NCI-H2171 treated with DMSO at 0.1 percent for 48 hours (cell line): ENCODE measurements around the gene UGT1A4.
"Not testable (repeated sequence)": the region's sequence is repeated elsewhere in the genome, so short reads cannot be mapped to it uniquely, and the experiment has no call there.

ENCODE experiments used
- DNase-seq: peaks from one replicate; lab custom pipeline; 2025; lab: John Stamatoyannopoulos, UW

UGT1A4 gene

DNA sequence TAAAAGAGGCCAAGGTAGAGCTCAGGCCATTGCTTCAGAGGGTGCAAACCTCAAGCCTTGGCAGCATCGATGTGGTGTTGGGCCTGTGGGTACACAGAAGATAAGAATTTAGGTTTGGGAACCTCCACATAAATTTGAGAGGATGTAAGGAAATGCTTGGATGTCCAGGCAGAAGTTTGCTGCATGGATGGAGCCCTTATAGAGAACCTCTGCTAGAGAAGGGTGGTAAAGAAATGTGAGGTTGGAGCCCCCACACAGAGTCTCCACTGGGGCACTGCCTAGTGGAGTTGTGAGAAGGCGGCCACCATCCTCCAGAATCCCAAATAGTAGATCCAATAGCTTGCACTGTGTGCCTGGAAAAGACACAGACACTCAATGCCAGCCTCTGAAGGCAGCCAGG is 32.2 kb downstream of the UGT1A4 start:
- DNase-seq, result not testable (repeated sequence)

DNA sequence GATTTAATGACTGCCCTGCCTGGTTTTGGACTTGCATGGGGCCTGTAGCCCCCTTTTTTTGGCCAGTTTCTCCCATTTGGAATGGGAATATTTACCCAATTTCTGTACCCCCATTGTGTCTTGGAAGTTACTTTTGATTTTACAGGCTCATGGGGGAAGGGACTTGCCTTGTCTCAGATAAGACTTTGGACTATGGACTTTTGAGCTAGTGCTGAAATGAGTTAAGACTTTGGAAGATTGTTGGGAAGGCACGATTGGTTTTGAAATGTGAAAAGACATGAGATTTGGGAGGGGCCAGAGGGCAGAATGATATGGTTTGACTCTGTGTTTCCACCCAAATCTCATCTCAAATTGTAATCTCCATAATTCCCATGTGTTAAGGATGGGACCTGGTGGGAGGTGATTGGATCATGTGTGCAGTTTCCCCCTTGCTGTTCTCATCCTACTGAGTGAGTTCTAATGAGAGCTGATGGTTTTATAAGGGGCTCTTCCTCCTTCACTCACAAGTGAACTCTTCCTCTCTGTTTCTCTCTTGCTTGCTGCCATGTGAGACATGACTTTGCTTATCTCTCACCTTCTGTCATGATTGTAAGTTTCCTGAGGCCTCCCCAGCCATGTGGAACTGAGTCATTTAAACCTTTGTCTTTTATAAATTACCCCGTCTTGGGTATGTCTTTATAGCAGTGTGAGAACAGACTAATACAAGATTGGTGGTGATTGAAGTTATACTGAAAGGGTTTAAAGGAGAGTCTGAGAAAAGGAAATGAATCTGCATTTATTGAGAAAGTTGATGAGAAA is 32.9 kb downstream of the UGT1A4 start:
- DNase-seq, result not testable (repeated sequence)

DNA sequence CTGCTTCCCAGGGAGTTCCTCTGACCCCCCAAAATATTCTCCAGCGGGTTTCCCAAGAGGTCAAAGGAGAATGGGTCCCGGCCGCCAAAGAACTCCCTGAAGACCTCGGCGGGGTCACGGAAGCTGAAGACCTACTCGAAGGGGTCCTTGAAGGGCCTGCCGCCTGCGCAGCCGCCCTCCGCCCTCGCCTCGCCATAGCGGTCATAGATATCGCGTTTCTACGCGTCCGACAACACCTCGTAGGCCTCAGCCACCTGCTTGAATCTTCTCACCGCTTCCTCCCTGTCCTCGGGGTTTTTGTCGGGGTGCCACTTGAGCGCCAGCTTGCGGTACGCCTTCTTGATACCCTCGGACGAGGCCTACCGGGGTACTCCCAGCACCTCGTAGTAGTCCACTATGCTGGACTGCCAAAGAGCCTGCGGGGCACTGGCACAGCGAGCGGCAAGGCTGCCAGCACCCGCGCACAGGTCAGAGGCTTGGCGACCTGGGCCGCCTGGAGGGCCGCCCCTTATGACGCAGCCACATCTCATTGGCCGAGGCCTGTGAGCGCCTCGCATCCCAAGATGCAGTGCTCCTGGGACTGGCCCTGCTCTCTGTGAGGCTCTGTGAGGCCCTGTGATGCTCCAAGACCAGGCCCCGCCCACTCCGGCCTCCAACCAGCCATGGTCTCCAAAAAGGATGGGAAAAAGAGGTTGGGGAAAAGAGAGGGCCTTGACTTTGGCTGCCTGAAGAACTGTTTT is 36.5 kb downstream of the UGT1A4 start:
- no peak for DNase-seq

DNA sequence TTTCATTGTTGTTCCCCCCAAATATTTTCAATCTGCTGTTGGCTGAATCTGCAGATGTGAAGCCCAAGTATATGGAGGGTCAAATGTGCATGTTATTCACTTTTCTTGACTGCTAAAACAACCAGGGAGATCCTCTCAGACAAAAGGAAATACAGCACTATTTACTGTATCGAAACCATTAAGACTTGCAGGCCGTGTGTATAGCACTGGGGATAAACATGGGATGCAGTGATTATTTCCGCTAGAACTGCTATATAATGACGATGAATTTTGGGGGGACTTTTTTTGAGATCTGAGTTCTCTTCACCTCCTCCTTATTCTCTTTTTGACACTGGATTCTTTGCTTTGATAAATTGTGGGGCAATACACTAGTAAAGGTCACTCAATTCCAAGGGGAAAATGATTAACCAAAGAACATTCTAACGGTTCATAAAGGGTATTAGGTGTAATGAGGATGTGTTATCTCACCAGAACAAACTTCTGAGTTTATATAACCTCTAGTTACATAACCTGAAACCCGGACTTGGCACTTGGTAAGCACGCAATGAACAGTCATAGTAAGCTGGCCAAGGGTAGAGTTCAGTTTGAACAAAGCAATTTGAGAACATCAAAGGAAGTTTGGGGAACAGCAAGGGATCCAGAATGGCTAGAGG is 38.0 kb downstream of the UGT1A4 start:
- DNase-seq, result no peak

DNA sequence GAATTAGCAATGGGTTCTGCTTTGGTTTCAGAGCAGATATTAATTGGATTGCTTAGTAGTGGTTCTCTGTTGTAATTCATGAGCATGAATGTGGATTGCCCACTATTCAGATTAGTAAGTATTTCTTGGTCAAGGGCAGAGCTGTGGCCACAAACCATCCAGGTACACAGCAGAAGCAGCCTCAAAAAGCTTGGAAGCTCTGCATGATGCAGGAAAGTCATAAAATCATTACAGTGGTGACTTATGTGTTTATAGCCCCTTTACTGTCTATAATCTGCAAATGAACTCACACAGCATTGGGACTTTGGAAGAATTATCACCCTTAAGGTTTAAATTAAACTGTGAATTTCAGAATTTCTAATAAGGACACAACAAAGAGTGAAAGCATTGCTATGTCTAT is 39.6 kb downstream of the UGT1A4 start:
- no peak for DNase-seq

DNA sequence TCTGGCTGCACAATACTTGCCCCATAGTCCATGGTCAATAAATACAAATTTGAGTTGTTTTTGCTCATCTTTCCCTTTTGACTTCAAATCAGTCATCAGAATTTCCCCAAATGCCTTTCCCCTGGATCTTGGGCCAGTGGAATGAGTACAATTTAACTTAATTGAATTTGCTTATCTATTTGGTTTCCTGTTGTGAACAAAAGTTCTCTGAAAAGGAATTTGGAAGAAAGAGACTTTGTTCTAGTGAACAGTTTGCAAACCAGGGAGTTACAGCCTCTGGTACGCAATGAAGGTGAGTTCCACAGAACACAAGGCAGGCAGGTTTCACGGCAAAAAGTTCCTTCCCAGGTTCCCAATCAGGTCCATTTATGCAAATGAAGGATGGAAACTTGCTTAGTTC is 40.3 kb downstream of the UGT1A4 start:
- DNase-seq, result no peak

DNA sequence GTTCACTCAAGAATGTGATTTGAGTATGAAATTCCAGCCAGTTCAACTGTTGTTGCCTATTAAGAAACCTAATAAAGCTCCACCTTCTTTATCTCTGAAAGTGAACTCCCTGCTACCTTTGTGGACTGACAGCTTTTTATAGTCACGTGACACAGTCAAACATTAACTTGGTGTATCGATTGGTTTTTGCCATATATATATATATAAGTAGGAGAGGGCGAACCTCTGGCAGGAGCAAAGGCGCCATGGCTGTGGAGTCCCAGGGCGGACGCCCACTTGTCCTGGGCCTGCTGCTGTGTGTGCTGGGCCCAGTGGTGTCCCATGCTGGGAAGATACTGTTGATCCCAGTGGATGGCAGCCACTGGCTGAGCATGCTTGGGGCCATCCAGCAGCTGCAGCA is 41.5 kb downstream of the UGT1A4 start, which contains the start of gene UGT1A1:
Gene UGT1A1 (plus strand): TSS at position 228 of the 400 bp plus-strand sequence. CDS start 18 bp downstream, at position 246.
- DNase-seq, result no peak

DNA sequence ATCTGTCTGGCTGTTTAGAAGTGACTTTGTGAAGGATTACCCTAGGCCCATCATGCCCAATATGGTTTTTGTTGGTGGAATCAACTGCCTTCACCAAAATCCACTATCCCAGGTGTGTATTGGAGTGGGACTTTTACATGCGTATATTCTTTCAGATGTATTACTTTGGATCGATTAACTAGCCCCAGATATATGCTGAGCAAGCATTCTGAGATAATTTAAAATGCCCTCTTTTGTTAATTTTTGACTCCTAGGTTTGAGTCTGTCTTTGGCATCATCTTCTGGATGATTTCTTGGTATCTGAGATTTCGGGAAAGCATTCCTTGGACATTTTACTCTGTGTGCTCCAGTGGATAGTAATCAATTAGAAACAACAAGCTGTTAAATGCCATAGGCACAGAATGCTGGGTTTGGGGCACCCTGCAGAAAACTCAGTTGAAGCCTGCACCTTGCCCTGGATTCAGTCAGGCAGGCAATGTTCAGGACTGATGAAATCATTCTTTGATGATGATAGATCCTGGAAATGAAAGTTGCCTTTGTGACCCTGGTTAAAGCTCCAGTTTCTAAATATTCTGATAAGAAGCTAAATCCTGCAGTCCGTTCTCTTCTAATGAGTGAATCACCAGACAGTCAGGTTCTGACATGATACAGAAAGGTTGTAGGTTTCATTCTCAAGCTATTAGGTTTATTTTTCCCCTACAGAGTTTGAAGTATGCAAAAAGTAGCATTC is 42.7 kb downstream of the UGT1A4 start:
- no peak for DNase-seq

DNA sequence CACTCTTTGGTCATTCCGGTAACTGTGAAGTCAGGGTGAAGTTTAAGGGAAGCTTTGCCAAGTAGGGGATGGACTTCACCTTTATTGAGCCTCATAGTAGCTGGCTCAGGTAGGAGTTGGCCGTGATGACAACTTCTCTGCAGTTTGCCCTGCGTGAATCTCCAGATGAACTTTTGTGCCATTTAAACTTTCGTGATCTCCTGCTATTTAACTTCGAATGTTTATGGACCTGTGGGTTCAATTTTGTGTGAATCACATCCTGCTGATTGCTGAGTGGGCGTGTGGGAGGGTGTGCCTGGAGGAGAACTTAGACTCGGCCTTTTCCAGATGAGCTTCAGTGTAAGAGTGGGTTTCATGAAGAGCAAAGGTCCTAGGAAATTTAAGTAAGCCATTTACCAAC is 45.7 kb downstream of the UGT1A4 start:
- DNase-seq, result no peak

DNA sequence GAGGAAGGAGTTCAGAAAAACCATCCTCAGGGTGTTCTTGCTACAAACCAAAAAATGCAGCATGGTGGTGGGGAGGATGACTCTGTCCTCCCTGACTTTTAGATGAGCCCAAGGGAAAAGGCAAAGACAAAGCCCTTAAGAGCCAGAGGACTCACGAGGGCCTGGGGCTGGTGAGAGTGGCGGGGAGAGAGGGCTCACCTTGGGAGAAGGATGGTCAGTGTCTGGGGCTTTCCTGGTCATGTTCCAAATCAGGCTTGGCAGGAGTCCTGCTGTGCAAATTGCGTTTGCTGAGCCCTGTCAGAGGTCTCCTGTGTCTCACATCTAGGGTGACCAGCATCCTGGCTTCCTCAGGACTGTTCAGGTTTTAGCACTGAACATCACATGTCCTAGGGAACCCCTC is 46.2 kb downstream of the UGT1A4 start:
- DNase-seq, result no peak

DNA sequence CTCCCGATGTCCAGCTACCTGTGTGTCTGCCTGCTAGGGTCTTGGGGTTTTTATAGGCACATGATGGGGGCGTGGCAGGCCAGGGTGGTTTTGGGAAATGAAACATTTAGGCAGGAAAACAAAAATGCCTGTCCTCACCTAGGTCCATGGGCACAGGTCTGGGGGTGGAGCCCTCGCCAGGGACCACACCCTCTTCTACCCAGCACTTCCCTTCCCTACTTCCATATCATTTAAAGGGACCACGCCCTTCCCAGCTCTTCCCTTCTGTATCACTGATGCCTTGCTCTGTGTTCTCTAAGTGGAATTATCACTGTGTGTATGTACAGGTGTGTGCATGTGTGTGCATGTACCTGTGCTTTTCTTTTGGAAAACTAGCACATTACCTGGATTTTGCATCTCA is 47.9 kb downstream of the UGT1A4 start:
- no peak for DNase-seq

DNA sequence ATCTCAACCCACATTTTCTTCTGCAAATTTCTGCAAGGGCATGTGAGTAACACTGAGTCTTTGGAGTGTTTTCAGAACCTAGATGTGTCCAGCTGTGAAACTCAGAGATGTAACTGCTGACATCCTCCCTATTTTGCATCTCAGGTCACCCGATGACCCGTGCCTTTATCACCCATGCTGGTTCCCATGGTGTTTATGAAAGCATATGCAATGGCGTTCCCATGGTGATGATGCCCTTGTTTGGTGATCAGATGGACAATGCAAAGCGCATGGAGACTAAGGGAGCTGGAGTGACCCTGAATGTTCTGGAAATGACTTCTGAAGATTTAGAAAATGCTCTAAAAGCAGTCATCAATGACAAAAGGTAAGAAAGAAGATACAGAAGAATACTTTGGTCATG is 49.5 kb downstream of the UGT1A4 start:
- DNase-seq, result no peak

DNA sequence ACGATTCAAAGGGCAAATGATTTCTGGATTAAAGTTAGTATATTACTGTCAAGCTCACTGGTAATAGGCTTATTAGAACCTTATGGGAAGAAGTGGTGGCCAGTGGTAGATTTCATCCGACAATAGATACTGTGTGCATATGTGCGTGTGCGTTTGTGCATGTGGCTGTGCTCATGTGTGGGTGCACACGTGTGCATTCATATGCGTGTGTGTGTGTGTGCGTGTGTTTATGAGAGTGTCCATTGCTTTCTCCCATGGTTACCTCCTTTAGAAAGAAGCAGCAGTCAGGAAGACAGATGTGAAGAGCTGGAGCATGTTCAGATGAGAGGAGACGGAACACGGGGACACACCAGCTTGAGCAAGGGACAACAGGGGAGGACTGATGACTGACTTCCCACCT is 50.7 kb downstream of the UGT1A4 start:
- no peak for DNase-seq

DNA sequence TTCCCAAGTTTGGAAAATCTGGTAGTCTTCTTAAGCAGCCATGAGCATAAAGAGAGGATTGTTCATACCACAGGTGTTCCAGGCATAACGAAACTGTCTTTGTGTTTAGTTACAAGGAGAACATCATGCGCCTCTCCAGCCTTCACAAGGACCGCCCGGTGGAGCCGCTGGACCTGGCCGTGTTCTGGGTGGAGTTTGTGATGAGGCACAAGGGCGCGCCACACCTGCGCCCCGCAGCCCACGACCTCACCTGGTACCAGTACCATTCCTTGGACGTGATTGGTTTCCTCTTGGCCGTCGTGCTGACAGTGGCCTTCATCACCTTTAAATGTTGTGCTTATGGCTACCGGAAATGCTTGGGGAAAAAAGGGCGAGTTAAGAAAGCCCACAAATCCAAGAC is 53.6 kb downstream of the UGT1A4 start:
- no peak for DNase-seq

DNA sequence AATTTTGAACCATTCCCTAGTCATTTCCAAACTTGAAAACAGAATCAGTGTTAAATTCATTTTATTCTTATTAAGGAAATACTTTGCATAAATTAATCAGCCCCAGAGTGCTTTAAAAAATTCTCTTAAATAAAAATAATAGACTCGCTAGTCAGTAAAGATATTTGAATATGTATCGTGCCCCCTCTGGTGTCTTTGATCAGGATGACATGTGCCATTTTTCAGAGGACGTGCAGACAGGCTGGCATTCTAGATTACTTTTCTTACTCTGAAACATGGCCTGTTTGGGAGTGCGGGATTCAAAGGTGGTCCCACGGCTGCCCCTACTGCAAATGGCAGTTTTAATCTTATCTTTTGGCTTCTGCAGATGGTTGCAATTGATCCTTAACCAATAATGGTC is 54.0 kb downstream of the UGT1A4 start:
- DNase-seq, result no peak

DNA sequence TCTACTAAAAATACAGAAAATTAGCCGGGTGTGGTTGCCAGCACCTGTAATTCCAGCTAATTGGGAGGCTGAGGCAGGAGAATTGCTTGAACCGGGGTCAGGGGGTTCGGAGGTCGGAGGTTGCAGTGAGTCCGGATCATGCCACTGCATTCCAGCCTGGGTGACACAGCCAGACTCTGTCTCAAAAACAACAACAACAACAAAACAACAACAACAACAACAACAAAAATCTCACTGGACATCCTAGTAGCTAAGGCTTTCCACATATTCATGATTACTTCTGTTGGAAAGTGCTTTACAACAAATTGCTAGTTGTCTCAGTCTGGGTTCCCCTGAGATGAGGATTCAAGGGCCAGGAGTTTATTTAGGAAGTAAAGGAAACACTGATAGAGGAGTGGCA is 55.3 kb downstream of the UGT1A4 start:
- no peak for DNase-seq

DNA sequence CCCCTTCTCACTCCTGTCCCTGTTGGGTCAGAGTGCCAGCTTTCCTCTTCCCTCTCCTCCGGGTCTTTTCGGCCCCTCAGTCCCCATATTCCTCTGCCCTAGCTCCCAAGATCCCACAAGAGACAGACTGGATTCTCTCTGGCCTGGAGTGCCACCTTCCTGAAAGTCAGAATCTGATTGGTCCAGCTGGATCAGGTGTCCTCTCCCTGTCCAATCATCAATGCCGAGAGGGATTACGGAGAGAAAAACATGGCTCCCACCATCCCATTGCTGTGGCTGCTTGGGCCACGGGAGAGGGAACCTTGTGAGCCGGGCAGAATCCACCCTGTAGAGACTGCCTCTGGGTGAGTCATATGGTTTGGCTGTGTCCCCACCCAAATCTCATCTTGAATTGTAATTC is 56.9 kb downstream of the UGT1A4 start:
- no peak for DNase-seq

DNA sequence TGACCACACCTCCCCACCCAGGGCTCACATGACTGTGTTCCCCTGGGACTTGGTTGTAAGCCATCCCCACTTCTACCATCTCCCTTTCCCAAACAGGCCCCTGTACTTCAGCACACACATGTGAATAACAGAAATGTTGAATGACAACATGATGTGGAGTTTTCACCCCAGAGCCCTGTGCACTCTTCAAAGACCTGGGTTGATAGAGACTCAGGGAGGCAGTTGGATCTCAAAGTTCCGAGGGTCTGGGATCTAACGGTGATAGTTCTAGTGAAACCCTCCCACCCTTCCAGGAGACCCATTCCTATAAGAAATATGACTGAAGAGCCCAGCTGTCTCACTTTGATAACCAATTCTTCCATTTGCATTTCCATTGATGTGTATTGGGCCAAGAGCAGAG is 59.5 kb downstream of the UGT1A4 start, which contains the start of gene MROH2A:
Gene MROH2A (plus strand): TSS at position 301 of the 400 bp plus-strand sequence. CDS start 1,029 bp downstream, outside the sequence.
- no peak for DNase-seq

DNA sequence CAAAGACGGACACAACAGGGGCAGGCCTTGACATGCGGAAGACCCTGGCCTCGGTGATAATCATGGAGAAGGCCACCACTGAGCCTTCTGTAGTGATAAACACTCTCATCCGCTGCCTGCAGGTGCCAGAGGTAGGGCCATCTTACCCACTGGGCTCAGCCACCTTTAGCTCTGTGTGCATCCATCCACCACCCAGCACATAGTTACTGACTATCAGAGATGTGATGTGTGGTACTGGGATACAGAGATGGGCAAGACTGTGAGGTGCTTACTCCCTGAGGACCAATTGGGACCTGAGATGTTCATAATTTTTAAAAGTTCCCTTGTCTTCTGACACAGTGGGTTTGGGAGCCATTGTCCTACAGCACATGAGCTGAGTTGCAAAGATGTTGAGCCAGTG is 61.2 kb downstream of the UGT1A4 start:
- no peak for DNase-seq

DNA sequence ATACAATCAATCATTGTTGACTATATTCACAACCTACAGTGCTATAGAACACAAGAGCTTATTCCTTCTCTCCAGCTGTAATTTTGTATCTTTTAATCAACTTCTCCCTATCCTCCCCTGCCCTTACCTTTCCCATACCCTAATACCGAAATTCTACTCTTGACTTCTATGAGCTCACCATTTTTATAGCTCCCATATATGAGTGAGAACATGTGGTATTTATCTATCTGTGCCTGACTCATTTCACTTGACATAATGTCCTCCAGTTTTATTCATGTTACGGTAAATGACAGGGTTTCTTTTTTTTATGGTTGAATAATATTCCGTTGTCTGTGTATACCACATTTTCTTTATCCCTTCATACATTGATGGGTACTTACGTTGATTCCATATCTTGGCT is 62.2 kb downstream of the UGT1A4 start:
- no peak for DNase-seq

DNA sequence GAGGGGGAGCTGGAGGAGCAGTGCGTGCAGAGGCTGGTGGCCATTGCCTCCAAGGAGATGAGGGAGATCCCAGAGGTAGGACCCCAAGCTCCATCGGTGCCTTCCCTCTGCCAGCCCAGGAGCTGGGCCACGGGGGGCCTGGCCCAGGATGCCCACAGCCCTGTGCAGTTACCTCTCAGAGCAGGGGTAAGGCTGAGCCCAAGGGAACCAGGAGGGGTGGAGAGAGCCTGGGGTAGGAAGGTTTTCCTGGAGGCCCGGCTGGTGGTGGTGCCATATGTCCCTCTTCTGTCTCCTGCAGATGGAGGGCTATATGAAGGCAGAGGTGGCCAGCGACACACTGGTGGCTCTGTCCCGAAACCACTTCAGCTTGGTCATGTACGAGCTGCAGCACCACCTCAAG is 71.0 kb downstream of the UGT1A4 start:
- no peak for DNase-seq
